ENCODE data around the gene POMGNT1. TPM values are rescaled to one million over a fixed set of nuclear protein-coding genes. Genes with fewer than 3 reads are reported as not detected.
A peak's percentile ranks its signal among the peaks of the same experiment; 100 is the strongest.

The POMGNT1 gene
- total and polyA plus RNA-seq, 2 of the 13 experiments (the other 11 are each of a cell fraction or from before 2014, with no cell fraction given) = 33.9 to 46.8 TPM

DNA sequence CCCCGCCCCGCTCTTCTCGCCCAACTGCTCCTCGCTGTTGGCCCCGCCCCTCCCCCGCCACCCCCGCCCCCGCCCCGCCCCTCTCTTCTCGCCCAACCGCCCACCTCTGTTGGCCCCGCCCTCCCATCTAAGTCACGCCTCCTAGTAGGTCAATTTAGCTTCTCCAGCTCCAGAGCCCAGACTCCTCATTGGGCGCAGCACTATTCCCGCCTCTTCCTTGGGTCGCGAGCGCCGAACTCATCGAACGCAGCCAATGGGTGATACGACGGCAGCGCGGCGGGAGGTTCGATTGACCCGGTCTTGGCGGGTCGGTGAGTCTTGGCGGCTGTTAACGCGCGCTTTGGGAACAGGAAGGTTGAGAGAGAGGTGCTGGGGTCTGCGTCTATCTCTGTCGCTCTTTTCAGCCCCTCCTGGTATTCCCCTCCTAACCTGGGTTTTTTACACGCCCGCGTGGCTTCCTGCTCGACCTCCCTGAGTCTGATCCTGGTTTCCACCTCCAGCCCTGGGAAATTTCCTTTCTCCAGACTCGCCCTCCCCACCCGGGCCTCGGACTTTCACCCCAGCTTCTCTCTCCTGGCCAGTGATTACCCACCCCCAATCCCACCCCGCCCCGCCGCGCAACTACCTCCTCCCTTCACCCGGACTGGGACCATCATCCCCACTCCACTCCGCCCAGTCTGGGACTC, 49.3 kb upstream of the POMGNT1 start, which contains the start of gene RAD54L (continued):
- TF ChIP-seq ZBTB44 (CRISPR knock-in tag; IDR thresholded peaks at IDR 0.05) (0 out of 2 replicates have a peak, but pooled peaks have one; percentile 43), SKI (IDR thresholded peaks at IDR 0.05; ENCODE audit: partially characterized antibody) (no peak), ZMAT5 (CRISPR knock-in tag; IDR thresholded peaks at IDR 0.05; ENCODE audit: borderline replicate concordance, low read depth) (no peak), MXD4 (CRISPR knock-in tag; IDR thresholded peaks at IDR 0.05) (peak; percentile 88), ZNF432 (CRISPR knock-in tag; IDR thresholded peaks at IDR 0.05; ENCODE audit: borderline replicate concordance) (no peak), ZNF550 (CRISPR knock-in tag; IDR thresholded peaks at IDR 0.05; ENCODE audit: borderline replicate concordance) (no peak), TFAP4 (IDR thresholded peaks at IDR 0.05; ENCODE audit: borderline replicate concordance, low read depth) (0 out of 2 replicates have a peak, but pooled peaks have one; percentile 8), PTBP1 (IDR thresholded peaks at IDR 0.05; ENCODE audit: low read depth, low read length, poor library complexity, severe bottlenecking) (peak; percentile 66), SP4 (CRISPR knock-in tag; IDR thresholded peaks at IDR 0.05) (peak; percentile 97), SMYD3 (CRISPR knock-in tag; IDR thresholded peaks at IDR 0.05) (peak; percentile 94), PLRG1 (conservative IDR thresholded peaks at IDR 0.05) (no peak), ARNTL (CRISPR knock-in tag; IDR thresholded peaks at IDR 0.05) (no peak), SSRP1 (CRISPR knock-in tag; IDR thresholded peaks at IDR 0.05) (no peak), ZNF563 (CRISPR knock-in tag; IDR thresholded peaks at IDR 0.05) (0 out of 2 replicates have a peak, but pooled peaks have one; percentile 14), SMC3 (IDR thresholded peaks at IDR 0.05; ENCODE audit: low read length) (no peak), ZNF572 (CRISPR knock-in tag; IDR thresholded peaks at IDR 0.05) (0 out of 2 replicates have a peak, but pooled peaks have one; percentile 58), ZNF354B (CRISPR knock-in tag; IDR thresholded peaks at IDR 0.05) (no peak; the same call in 1 of the 2 replicates), KLF6 (CRISPR knock-in tag; IDR thresholded peaks at IDR 0.05) (no peak), STAG1 (CRISPR knock-in tag; IDR thresholded peaks at IDR 0.05) (no peak)
- TF ChIP-seq, protein P1, sequence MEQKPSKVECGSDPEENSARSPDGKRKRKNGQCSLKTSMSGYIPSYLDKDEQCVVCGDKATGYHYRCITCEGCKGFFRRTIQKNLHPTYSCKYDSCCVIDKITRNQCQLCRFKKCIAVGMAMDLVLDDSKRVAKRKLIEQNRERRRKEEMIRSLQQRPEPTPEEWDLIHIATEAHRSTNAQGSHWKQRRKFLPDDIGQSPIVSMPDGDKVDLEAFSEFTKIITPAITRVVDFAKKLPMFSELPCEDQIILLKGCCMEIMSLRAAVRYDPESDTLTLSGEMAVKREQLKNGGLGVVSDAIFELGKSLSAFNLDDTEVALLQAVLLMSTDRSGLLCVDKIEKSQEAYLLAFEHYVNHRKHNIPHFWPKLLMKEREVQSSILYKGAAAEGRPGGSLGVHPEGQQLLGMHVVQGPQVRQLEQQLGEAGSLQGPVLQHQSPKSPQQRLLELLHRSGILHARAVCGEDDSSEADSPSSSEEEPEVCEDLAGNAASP (CRISPR knock-in tag; IDR thresholded peaks at IDR 0.05; ENCODE audit: borderline replicate concordance) = peak; percentile 18; the same call in 1 of the 2 replicates
- TF ChIP-seq, protein P2, sequence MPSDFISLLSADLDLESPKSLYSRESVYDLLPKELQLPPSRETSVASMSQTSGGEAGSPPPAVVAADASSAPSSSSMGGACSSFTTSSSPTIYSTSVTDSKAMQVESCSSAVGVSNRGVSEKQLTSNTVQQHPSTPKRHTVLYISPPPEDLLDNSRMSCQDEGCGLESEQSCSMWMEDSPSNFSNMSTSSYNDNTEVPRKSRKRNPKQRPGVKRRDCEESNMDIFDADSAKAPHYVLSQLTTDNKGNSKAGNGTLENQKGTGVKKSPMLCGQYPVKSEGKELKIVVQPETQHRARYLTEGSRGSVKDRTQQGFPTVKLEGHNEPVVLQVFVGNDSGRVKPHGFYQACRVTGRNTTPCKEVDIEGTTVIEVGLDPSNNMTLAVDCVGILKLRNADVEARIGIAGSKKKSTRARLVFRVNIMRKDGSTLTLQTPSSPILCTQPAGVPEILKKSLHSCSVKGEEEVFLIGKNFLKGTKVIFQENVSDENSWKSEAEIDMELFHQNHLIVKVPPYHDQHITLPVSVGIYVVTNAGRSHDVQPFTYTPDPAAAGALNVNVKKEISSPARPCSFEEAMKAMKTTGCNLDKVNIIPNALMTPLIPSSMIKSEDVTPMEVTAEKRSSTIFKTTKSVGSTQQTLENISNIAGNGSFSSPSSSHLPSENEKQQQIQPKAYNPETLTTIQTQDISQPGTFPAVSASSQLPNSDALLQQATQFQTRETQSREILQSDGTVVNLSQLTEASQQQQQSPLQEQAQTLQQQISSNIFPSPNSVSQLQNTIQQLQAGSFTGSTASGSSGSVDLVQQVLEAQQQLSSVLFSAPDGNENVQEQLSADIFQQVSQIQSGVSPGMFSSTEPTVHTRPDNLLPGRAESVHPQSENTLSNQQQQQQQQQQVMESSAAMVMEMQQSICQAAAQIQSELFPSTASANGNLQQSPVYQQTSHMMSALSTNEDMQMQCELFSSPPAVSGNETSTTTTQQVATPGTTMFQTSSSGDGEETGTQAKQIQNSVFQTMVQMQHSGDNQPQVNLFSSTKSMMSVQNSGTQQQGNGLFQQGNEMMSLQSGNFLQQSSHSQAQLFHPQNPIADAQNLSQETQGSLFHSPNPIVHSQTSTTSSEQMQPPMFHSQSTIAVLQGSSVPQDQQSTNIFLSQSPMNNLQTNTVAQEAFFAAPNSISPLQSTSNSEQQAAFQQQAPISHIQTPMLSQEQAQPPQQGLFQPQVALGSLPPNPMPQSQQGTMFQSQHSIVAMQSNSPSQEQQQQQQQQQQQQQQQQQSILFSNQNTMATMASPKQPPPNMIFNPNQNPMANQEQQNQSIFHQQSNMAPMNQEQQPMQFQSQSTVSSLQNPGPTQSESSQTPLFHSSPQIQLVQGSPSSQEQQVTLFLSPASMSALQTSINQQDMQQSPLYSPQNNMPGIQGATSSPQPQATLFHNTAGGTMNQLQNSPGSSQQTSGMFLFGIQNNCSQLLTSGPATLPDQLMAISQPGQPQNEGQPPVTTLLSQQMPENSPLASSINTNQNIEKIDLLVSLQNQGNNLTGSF (CRISPR knock-in tag; IDR thresholded peaks at IDR 0.05) = peak; percentile 75; the same call in 1 of the 2 replicates

Measured in HepG2 (cell line).